ENCODE data around the gene TREH. TPM values are rescaled to one million over a fixed set of nuclear protein-coding genes. Genes with fewer than 3 reads are reported as not detected.
A peak's percentile ranks its signal among the peaks of the same experiment; 100 is the strongest.

TREH gene
- total RNA-seq, 1 experiment from 2014 or later = not detected

GRCh38 chr11:118660681-118661424 lies 18.6 kb downstream of the TREH start:
- no peaks in the 10 kb centered on the region for H3K23me2 ChIP-seq (ENCODE audit: insufficient read length, low read depth, low read length, poor library complexity, severe bottlenecking)
- H2BK12ac ChIP-seq (ENCODE audit: insufficient read length, low read depth, low read length) = no peak overlapping the region
- H3K4ac ChIP-seq (ENCODE audit: low read depth, low read length) = no peak overlapping the region
- H2AK5ac ChIP-seq (ENCODE audit: insufficient read length, low read length) = no peak overlapping the region
- no peak overlapping the region for H4K5ac ChIP-seq (ENCODE audit: insufficient read length, low read depth, low read length)
- H3K4me1 ChIP-seq (ENCODE audit: insufficient read depth, low read length) = peaks cover 3% of the 10 kb centered on the region; the same call in 1 of the 2 replicates
- no peak overlapping the region for H4K91ac ChIP-seq (ENCODE audit: insufficient read length, low read depth, low read length)
- Mint-ChIP-seq H3K4me1 (peaks cover 45 to 47% of the 10 kb centered on the region in 2 experiments), H3K36me3 (ENCODE audit: insufficient read depth in 1 of 3, low read depth in 3 of 3) (peaks cover 2 to 15% (median 13%) of the 10 kb centered on the region in 3 experiments; a peak in 5 of 7 replicates), H3K9me3 (no peaks in the 10 kb centered on the region), H3K4me3 (no peak overlapping the region), H3K27me3 (ENCODE audit: low read depth) (peaks cover 2% of the 10 kb centered on the region; the same call in 1 of the 2 replicates), H3K27ac (no peak overlapping the region)
- H3K9ac ChIP-seq (ENCODE audit: extremely low read depth, insufficient read length, low read length) = no peak overlapping the region
- no peak overlapping the region for H3K18ac ChIP-seq (ENCODE audit: insufficient read length, low read depth, low read length)
- H4K20me1 ChIP-seq (ENCODE audit: control insufficient read depth, insufficient read depth, insufficient read length) = no peaks in the 10 kb centered on the region
- H3T11ph ChIP-seq (ENCODE audit: low read length) = no peak overlapping the region
- H3K56ac ChIP-seq (ENCODE audit: insufficient read length, low read depth, low read length) = no peak overlapping the region
- no peak overlapping the region for H2BK120ac ChIP-seq (ENCODE audit: low read depth, low read length, poor library complexity, severe bottlenecking)
- no peaks in the 10 kb centered on the region for H3K9me3 ChIP-seq (ENCODE audit: control insufficient read depth, low read depth, low read length)
- no peaks in the 10 kb centered on the region for H3K79me2 ChIP-seq (ENCODE audit: insufficient read depth, low read length)
- no peak overlapping the region for H2BK20ac ChIP-seq (ENCODE audit: low read depth, low read length, poor library complexity, severe bottlenecking)
- no peaks in the 10 kb centered on the region for H3K79me1 ChIP-seq (ENCODE audit: insufficient read depth, low read depth, low read length, poor library complexity, severe bottlenecking)
- H3K23ac ChIP-seq (ENCODE audit: insufficient read length, low read depth, low read length) = no peak overlapping the region
- H4K8ac ChIP-seq (replicated peaks; ENCODE audit: insufficient read length, low read depth, low read length) = no peak overlapping the region
- peak; percentile 36 for DNase-seq
- no peak for TF ChIP-seq CTCF (conservative IDR thresholded peaks at IDR 0.05)
- H3K4me2 ChIP-seq (ENCODE audit: insufficient read depth, insufficient read length, low read length) = no peak overlapping the region
- H2AFZ ChIP-seq (ENCODE audit: low read length) = no peak overlapping the region
- no peak overlapping the region for H2BK5ac ChIP-seq (ENCODE audit: insufficient read length, low read length)
- no peak overlapping the region for H3K27ac ChIP-seq (ENCODE audit: insufficient read length, low read depth, low read length)
- no CpG with 5 or more reads among the region's 7 CpGs for WGBS (ENCODE audit: extremely low coverage, insufficient read length, low lambda C conversion rate)
- no peaks in the 10 kb centered on the region; the same call in 1 of the 2 replicates for H3K27me3 ChIP-seq (ENCODE audit: insufficient read depth, low read length)
- H3K14ac ChIP-seq (ENCODE audit: insufficient read depth, low read length) = no peak overlapping the region
- H2BK15ac ChIP-seq (ENCODE audit: low read depth, low read length) = no peak overlapping the region

All from H9 (cell line).